Keratinocyte (primary cell): Measurements from ENCODE around the gene ZNF407.

Experiments used
- EZH2 ChIP-seq: IDR thresholded peaks from one replicate; pipeline ENCODE4 v1.6.1; 2012; ENCODE audit warnings: inconsistent platforms, mild to moderate bottlenecking, low read length, moderate library complexity
- TF ChIP-seq, protein P1 (sequence below), 3 experiments: IDR thresholded peaks in 1 of 3; conservative IDR thresholded peaks in 1 of 3; optimal IDR thresholded peaks in 1 of 3; 2 replicates in 2 of 3; 3 replicates in 1 of 3; pipeline versions ENCODE3 to v1.5.1; 2011; ENCODE audit warnings: low read length in 3 of 3, mild to moderate bottlenecking in 3 of 3, moderate library complexity in 2 of 3, control low read depth in 1 of 3, inconsistent platforms in 1 of 3; ENCODE audit not compliant: insufficient read depth in 2 of 3; ENCODE audit errors: extremely low read depth in 1 of 3

DNA sequence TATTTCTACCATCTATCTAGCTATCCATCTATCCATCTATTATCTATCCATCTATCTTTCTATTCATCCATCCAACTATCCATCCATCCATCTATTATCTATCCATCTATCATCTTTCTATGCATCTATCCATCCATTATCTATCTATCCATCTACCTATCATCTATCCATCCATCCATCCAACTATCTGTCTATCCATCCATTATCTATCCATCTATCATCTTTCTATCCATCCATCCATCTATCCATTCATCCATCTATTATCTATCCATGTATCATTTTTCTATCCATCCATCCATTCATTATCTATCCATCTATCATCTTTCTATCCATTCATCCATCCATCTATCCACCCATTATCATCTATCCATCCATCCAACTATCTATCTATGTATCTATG lies 24.6 kb upstream of the ZNF407 start:
- TF ChIP-seq, protein P1, sequence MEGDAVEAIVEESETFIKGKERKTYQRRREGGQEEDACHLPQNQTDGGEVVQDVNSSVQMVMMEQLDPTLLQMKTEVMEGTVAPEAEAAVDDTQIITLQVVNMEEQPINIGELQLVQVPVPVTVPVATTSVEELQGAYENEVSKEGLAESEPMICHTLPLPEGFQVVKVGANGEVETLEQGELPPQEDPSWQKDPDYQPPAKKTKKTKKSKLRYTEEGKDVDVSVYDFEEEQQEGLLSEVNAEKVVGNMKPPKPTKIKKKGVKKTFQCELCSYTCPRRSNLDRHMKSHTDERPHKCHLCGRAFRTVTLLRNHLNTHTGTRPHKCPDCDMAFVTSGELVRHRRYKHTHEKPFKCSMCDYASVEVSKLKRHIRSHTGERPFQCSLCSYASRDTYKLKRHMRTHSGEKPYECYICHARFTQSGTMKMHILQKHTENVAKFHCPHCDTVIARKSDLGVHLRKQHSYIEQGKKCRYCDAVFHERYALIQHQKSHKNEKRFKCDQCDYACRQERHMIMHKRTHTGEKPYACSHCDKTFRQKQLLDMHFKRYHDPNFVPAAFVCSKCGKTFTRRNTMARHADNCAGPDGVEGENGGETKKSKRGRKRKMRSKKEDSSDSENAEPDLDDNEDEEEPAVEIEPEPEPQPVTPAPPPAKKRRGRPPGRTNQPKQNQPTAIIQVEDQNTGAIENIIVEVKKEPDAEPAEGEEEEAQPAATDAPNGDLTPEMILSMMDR (optimal IDR thresholded peaks at IDR 0.05 in 1 of 3, IDR thresholded peaks at IDR 0.05 in 1 of 3, conservative IDR thresholded peaks at IDR 0.05 in 1 of 3; ENCODE audit: extremely low read depth in 1 of 3, insufficient read depth in 2 of 3, low read length in 3 of 3) = no peak
- no peak for TF ChIP-seq EZH2
